ENCODE measurements around the gene ABCD2. TPM values are rescaled to one million over a fixed set of nuclear protein-coding genes. Genes with fewer than 3 reads are reported as not detected.
"Not testable (repeated sequence)": the region's sequence is repeated elsewhere in the genome, so short reads cannot be mapped to it uniquely, and the experiment has no call there.

The ABCD2 gene
- total RNA-seq, 1 donor from 2014 or later, result 0.47 TPM

DNA sequence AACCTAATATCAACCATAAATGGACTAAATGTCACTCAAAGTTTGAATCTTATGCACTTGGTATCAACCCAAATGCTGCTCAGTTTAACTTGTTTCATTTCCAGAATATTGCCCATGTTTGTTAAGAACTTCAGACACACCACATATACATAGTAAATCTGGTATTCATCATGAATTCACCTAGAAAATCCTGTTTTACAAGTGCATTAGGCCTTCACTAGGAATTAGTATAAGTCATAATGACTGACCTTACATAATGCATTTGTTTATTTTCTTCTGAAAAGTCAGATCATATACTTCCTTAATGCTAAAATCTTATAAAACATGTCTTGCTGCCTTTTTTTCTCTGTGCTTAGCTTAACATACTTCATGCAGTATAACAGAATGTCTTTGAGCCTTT is 66.1 kb downstream of the ABCD2 start:
- no peaks in the 10 kb centered on the region for H3K4me1 ChIP-seq
- no peaks in the 10 kb centered on the region for H3K27me3 ChIP-seq (ENCODE audit: low read depth)
- H3K4me3 ChIP-seq, result no peak overlapping the region
- no peak overlapping the region for H3K27ac ChIP-seq
- intact Hi-C loops (cut with DNase I), result no loop called here
- no peaks in the 10 kb centered on the region for H3K36me3 ChIP-seq
- H3K9me3 ChIP-seq, result peaks cover 6% of the 10 kb centered on the region
- DNase-seq (no peak), ATAC-seq (no peak)
- TF ChIP-seq CTCF (IDR thresholded peaks at IDR 0.05), result no peak

DNA sequence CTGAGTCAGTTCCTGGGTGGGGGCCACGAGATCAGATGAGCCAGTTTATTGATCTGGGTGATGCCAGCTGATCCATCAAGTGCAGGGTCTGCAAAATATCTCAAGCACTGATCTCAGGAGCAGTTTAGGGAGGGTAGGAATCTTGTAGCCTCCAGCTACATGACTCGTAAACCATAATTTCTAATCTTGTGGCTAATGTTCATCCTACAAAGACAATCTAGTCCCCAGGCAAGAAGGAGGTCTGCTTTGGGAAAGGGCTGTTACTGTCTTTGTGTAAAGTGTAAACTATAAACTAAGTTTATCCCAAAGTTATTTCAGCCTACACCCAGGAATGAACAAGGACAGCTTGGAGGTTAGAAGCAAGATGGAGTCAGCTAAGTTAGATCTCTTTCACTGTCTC is 75.4 kb downstream of the ABCD2 start:
- H3K36me3 ChIP-seq; H3K27me3 ChIP-seq (ENCODE audit: low read depth); DNase-seq; H3K4me1 ChIP-seq; intact Hi-C loops (cut with DNase I); H3K4me3 ChIP-seq; H3K9me3 ChIP-seq; ATAC-seq; H3K27ac ChIP-seq: not testable (repeated sequence)

DNA sequence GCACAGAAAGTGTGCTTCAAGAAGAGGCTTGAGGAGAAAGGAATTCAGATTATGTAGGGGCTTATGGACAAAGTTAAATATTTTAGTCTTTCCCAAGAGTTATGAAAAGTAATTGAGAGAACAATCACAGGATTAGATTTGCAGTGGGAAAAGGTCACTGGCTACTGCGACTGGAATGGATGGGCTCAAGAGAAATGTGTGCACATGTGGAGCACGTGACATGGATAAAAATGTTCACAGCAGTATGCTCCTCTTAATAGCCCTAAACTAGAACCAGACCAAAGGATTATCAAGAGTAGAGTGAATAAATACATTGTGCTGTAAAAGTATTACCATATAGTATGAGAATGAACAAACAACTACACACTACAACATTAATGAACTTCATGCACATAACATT is 78.1 kb downstream of the ABCD2 start:
- no peaks in the 10 kb centered on the region for H3K36me3 ChIP-seq
- intact Hi-C loops (cut with DNase I), result no loop called here
- no peak overlapping the region for H3K27ac ChIP-seq
- DNase-seq (no peak), ATAC-seq (no peak)
- no peaks in the 10 kb centered on the region for H3K27me3 ChIP-seq (ENCODE audit: low read depth)
- no peaks in the 10 kb centered on the region for H3K4me1 ChIP-seq
- TF ChIP-seq CTCF (IDR thresholded peaks at IDR 0.05), result no peak
- no peak overlapping the region for H3K4me3 ChIP-seq
- no peaks in the 10 kb centered on the region for H3K9me3 ChIP-seq

GRCh38 chr12:39538679-39539104 is 80.9 kb downstream of the ABCD2 start:
- Histone ChIP-seq H3K27me3 (ENCODE audit: low read depth) (no peaks in the 10 kb centered on the region), H3K36me3 (no peaks in the 10 kb centered on the region), H3K9me3 (no peaks in the 10 kb centered on the region), H3K27ac (no peak overlapping the region), H3K4me3 (no peak overlapping the region), H3K4me1 (no peaks in the 10 kb centered on the region)
- no peak for TF ChIP-seq CTCF (IDR thresholded peaks at IDR 0.05)
- DNase-seq, result no peak
- no peak for ATAC-seq
- intact Hi-C loops (cut with DNase I), result no loop called here

DNA sequence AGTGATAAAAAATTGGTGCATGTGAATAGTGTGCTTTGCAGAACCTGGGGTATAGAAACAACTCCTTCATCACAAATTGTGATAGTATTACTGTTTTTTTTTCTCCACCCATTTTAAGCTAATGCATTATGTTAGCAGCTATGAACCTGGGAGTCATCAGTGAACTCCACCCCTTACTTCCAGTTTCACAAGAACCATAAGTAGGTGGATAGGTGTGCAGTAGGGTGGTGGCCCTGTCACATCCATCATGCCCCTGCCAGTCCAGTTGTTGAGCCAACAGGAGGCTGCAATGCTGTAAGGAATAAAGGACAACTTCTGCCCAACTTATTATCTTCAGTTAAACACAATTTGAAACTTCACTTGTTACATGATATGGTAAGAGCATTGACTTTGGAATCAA is 85.7 kb downstream of the ABCD2 start:
- Histone ChIP-seq H3K27me3 (ENCODE audit: low read depth) (no peaks in the 10 kb centered on the region), H3K36me3 (no peaks in the 10 kb centered on the region)

GRCh38 chr12:39532448-39532847 is 87.2 kb downstream of the ABCD2 start:
- Histone ChIP-seq H3K27me3 (ENCODE audit: low read depth) (no peaks in the 10 kb centered on the region), H3K4me3 (no peak overlapping the region), H3K9me3 (no peaks in the 10 kb centered on the region), H3K36me3 (no peaks in the 10 kb centered on the region), H3K27ac (no peak overlapping the region), H3K4me1 (no peaks in the 10 kb centered on the region)
- intact Hi-C loops (cut with DNase I), result no loop called here
- ATAC-seq (no peak), DNase-seq (no peak)
- no peak for TF ChIP-seq CTCF (IDR thresholded peaks at IDR 0.05)

More for the DNA sequence above, 85.7 kb downstream of the ABCD2 start:
- intact Hi-C loops (cut with DNase I), result no loop called here
- no peak overlapping the region for H3K27ac ChIP-seq
- no peak for TF ChIP-seq CTCF (IDR thresholded peaks at IDR 0.05)
- ATAC-seq (no peak), DNase-seq (no peak)
- no peak overlapping the region for H3K4me3 ChIP-seq
- H3K4me1 ChIP-seq, result no peaks in the 10 kb centered on the region
- H3K9me3 ChIP-seq, result no peaks in the 10 kb centered on the region

Data from lower lobe of right lung (tissue), 2 donors.